H4 (cell line): ENCODE data around the gene ATP4A. TPM values are rescaled to one million over a fixed set of nuclear protein-coding genes. Genes with fewer than 3 reads are reported as not detected.
"Not testable (repeated sequence)": the region's sequence is repeated elsewhere in the genome, so short reads cannot be mapped to it uniquely, and the experiment has no call there.

ENCODE experiments used
- DNase-seq: peaks from one replicate; pipeline ENCODE4 v3.0.0-alpha.2; 2015; ENCODE audit warnings: low spot score
- total RNA-seq: library from RNA; depleted of rRNA; stranded (reverse); fragments of >200 nt; shearing (Covaris generic); gene quantifications from 2 replicates; pipeline ENCODE4 v1.2.3, GENCODE V29; 2014; rRNA removed

ATP4A gene
- not detected in 2 replicates for total RNA-seq

- DNase-seq = no peak
Observed at GRCh38 chr19:35563207-35563829, at the start of gene ATP4A. ATP4A (minus strand) TSS chr19:35563658; CDS start chr19:35563629, 29 bp downstream.

GRCh38 chr19:35612559-35613321 is 49.3 kb upstream of the ATP4A start, which contains the start of gene HAUS5:
HAUS5 (plus strand) TSS chr19:35612735; CDS start chr19:35612795, 60 bp downstream.
- peak; percentile 99 for DNase-seq

DNA sequence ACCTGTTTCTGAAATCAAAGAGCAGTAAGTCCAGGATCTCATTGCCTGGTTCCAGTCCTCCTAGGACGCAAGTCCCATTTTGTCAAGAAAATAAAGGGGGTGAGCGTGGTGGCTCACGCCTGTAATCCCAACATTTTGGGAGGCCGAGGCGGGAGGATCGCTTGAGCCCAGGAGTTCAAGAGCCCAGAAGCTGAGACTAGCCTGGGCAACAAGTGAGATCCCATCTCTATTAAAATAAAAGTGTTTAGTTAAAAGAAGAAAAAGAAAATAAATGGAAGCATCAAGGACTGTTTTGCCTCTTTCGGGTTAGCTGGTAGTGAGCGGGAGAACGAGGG is 48.7 kb upstream of the ATP4A start:
- no peak for DNase-seq

GRCh38 chr19:35609851-35610353 is 46.4 kb upstream of the ATP4A start:
- no peak for DNase-seq

GRCh38 chr19:35608251-35608650 is 44.8 kb upstream of the ATP4A start:
- DNase-seq = no peak

DNA sequence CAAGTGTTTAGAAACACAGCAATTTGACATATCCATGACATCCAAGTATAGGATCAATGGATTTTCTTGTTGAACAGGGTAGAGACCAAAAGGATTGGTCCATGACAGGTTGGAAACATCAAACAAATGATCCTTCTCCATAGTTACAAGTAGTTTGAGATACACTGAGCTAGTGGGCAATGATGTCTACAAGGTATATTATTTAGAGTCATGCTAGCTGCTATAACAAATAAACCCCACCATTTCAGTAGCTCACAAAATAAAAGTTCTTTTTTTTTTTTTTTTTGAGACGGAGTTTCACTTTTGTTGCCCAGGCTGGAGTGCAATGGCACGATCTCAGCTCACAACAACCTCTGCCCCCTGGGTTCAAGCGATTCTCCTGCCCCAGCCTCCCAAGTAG is 44.2 kb upstream of the ATP4A start:
- no peak for DNase-seq

- DNase-seq = not testable (repeated sequence)
Observed at GRCh38 chr19:35607170-35607569, 43.7 kb upstream of the ATP4A start.

DNA sequence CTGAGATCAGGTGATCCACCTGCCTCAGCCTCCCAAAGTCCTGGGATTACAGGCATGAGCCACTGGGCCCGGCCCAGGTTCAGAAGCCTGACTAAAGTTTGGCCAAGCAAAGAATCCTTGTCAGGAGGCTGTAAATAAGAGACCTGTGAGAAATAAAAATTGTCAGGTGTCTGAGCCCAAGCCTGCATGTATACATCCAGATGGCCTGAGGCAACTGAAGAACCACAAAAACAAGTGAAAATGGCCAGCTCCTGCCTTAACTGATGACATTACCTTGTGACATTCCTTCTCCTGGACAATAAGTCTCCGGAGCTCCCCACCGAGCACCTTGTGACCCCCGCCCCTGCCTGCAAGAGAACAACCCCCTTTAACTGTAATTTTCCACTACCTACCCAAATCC is 41.0 kb upstream of the ATP4A start:
- DNase-seq = not testable (repeated sequence)

- DNase-seq = no peak
Observed at GRCh38 chr19:35601971-35602370, 38.5 kb upstream of the ATP4A start.

GRCh38 chr19:35596366-35596999 is 33.0 kb upstream of the ATP4A start:
- DNase-seq = peak; percentile 36

DNA sequence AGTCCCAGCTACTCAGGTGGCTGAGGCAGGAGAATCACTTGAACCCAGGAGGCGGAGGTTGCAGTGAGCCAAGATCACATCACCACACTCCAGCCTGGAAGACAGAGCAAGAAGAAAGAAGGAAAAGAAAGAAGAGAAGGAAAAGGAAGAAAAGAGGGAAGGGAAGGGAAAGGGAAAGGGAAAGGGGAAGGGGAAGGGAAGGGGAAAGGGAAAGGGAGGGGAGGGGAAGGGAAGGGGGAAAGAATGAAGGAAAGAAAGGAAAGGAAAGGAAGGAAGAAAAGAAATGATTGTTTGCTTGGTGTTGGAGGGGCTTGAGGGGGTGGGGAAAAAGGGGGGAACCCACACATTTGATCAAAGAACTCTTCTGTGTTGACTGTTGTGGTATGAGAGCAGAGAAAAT is 32.5 kb upstream of the ATP4A start:
- DNase-seq = no peak

DNA sequence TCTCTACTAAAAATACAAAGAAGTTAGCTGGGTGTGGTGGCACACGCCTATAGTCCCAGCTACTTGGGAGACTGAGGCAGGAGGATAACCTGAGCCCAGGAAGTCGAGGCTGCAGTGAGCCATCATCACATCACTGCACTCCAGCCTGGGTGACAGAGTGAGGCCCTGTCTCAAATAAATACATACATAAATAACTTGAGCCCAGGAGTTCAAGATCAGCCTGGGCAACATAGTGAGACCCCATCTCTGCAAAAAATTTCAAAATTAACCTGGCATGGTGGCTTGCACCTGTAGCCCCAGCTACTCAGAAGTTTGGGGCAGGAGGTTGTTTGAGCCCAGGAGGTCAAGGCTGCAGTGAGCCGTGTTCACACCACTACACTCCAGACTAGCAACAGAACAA is 31.6 kb upstream of the ATP4A start:
- not testable (repeated sequence) for DNase-seq

- no peak for DNase-seq
Observed at GRCh38 chr19:35592226-35592625, 28.8 kb upstream of the ATP4A start.

DNA sequence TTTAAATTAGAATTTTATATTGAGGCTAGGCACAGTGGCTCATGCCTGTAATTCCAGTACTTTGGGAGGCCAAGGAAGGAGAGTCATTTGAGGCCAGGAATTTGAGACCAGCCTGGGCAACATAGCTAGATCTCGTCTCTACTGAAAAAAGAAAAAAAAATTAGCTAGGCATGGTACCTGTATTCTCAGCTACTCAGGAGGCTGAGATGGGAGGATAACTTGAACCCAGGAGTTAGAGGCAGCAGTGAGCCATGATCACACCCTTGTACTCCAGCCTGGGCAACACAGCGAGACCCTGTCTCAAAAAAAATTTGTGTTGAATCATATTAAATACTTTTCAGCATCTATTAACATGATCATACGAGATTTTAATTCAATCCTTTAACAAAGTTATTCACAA is 27.4 kb upstream of the ATP4A start:
- DNase-seq = no peak

DNA sequence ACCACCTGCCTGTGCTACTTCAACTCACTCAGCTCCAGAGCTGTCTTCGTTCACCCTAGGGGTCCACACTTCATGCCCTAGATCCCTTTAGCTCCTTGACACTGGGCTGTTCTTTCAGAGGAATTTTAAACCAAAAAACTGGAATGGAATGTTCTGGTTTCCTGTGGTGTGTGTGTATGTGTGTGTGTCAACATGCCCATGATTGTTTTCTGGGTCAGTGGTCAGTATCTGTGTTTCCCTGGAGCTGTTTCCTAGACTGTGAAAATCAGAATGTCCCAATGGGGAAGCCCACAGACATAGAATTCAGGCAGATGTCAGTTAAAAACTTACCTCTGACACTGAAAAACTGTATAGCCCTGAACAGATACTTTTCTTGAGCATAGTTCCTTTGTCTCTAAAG is 23.9 kb upstream of the ATP4A start:
- no peak for DNase-seq

DNA sequence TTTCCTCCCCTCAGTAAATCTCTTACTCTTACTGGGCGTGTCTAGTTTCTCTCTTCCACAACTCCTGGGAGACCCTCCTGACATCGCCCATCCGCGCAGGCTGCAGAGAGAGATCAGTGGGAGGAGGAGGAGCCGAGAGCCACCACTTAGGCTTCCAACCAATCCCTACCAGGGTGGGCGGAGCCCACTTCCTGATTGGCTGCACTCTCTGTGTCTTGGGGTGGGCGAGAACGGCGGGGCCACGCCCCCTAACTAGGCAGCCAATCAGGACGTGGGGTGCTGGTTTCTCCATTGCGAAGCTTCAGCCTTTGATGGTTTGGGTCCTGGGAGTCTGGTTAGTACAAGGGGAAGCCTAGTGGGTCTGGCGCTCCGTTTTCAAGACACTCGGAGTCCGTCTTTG is 22.4 kb upstream of the ATP4A start, which contains the start of gene PMIS2:
PMIS2 (plus strand) TSS at position 326 of the 400 bp plus-strand sequence. CDS start 87 bp downstream, outside the sequence.
- no peak for DNase-seq

GRCh38 chr19:35582760-35583159 is 19.3 kb upstream of the ATP4A start:
- no peak for DNase-seq

- DNase-seq = no peak
Observed at GRCh38 chr19:35578707-35579106, 15.2 kb upstream of the ATP4A start.

GRCh38 chr19:35577918-35578317 is 14.5 kb upstream of the ATP4A start:
- DNase-seq = no peak

GRCh38 chr19:35571406-35571965 is 8.0 kb upstream of the ATP4A start:
- no peak for DNase-seq

DNA sequence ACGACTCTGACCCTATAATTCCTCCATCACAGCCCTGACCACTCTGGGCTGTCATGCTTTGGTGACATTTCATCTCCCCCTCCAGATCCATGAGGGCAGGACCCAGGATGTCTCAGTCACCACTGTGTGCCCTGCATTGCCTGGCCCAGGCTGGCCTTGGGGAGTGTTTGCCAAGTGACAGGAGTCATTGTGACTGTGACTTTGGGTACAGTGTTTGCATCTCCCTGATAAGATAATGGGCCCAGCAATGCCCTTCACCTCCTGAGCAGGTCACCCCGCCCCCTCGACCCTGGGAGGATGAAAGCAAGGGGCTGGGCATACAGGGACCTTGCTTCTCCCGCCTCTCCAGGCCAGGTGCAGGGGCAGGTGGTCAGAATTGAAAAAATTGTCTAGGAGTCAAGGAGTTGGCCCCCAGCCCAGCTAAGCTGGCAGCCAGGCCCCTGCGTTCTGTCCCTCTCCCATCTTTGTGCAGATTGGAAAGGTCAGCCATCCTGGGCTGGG is 5.9 kb upstream of the ATP4A start:
- DNase-seq = no peak

DNA sequence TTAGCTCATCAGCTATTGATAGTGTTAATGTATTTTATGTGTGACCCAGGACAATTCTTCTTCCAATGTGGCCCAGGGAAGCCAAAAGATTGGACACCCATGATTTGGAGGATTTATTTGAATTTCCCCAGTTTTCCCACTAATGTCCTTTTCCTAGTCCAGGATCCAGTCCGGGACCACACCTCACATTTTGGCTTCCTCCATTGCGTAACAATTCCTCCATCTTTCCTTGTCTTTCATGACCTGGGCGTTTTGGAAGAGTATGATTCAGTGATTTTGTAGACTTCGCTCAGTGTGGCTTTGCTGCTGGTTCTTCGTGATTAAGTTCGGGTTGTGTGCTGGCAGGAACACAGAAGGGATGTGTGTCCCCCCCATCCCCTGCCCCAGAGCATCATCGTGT is 3.3 kb upstream of the ATP4A start:
- no peak for DNase-seq
